Measurements from ENCODE around the gene PREP.
"Not testable (repeated sequence)": the region's sequence is repeated elsewhere in the genome, so short reads cannot be mapped to it uniquely, and the experiment has no call there.

PREP gene

GRCh38 chr6:105259913-105260889 is 142.7 kb downstream of the PREP start:
- no peak for DNase-seq

DNA sequence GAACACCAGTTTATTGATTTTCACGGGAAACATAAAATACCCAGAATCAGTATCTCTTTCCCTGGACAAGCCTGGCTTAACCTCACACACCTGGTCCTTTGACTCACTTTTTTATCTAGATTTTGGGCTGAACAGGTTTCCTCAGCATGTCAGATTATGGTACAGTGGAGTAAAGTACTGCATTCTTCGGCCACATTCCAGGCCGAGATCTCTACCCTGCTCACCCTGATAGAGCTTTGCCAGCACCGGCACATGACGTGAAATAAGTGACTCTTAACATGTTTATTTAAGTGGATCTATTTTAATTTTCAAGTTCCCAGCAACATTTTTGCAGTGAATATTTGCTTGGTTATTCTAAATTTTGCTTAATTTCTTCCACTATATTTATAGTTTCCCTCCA is 144.1 kb downstream of the PREP start:
- DNase-seq = no peak

DNA sequence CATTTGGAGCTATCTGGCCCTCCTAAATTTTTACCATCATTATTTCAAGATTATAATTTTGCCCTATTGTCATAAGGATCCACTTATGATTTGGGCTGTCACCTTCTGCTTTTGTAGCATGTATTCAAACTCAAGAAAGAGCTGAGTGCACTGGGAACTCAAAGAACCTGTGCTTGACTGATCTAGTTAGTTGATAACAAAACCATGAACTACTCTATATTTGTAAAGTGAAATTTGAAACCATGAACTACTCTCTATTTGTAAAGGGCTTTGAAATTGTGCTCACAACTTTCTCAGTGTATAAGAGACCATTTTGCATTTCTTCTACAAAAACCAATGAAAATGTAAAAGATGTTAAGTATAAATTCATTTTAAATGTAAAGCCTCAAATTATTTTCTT is 145.5 kb downstream of the PREP start:
- DNase-seq = no peak

DNA sequence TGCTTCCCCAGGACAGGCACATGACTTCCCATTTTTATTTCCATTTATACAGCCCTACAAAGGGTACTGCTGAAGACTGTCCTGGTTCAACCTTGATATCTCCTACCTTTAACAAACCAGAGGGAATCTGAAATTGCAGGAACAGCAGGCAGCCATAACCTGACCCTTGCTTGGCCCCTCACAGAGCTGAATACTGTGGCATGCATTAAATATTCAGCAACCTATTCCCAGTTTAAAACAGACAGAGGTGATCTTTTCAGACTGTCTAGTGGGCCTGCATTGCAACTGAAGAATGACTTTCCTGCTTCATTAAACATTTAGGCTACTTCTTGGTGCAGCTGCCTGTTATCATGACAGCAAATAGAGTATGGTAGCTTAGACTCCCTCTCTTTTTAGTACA is 146.3 kb downstream of the PREP start:
- no peak for DNase-seq

GRCh38 chr6:105253787-105254186 is 149.1 kb downstream of the PREP start:
- no peak for DNase-seq

DNA sequence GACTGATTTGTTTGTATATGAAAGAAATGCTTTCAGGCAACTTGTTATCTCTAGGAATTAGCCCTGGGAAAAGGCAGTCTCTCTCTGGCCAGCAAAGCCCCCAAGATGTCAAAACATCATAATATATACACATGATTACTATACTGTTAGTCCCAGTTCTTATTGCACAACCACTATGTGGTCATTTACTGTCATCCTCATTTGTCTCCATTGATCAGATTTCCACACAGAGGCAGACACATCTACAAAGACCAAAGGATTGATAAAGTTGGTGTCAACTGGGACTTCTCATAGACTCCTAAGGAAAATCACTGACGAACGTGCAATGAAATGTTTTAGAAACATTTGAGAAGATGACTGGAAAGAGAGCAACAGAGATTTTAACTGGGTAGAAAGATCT is 151.2 kb downstream of the PREP start:
- DNase-seq = no peak

GRCh38 chr6:105250533-105250932 is 152.3 kb downstream of the PREP start:
- DNase-seq = no peak

GRCh38 chr6:105243487-105243886 is 159.4 kb downstream of the PREP start:
- DNase-seq = no peak

GRCh38 chr6:105235155-105235554 is 167.7 kb downstream of the PREP start:
- DNase-seq = no peak

DNA sequence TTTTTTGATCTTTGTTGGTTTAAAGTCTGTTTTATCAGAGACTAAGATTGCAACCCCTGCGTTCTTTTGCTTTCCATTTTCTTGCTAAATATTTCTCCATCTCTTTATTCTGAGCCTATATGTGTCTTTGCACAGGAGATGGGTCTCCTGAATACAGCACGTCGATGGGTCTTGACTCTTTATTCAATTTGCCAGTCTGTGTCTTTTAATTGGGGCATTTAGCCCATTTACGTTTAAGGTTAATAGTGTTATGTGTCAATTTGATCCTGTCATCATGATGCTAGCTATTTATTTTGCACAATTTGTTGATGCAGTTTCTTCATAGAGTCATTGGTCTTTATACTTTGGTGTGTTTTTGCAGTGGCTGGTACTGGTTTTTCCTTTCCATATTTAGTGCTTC is 171.1 kb downstream of the PREP start:
- not testable (repeated sequence) for DNase-seq

All from cerebellar nuclear complex (tissue), 1 donor.